GM19467 (cell line): ENCODE results near the gene ASPRV1.
"Not testable (repeated sequence)": the region's sequence is repeated elsewhere in the genome, so short reads cannot be mapped to it uniquely, and the experiment has no call there.

Source experiments
- ATAC-seq: cut with Tn5 transposase; IDR thresholded peaks from one replicate; pipeline ENCODE4 v1.9.1; 2021; ENCODE audit warnings: mild to moderate bottlenecking, moderate library complexity; ENCODE audit not compliant: unreplicated experiment

Gene ASPRV1

GRCh38 chr2:69962986-69963730 is 1.7 kb upstream of the ASPRV1 start:
- no peak for ATAC-seq

GRCh38 chr2:69960821-69961220 is 610 bp downstream of the ASPRV1 start:
- no peak for ATAC-seq

- ATAC-seq: no peak
Measured at GRCh38 chr2:69959425-69959824, 2.0 kb downstream of the ASPRV1 start.

GRCh38 chr2:69958480-69958879 is 3.0 kb downstream of the ASPRV1 start:
- no peak for ATAC-seq

- no peak for ATAC-seq
Measured at GRCh38 chr2:69957965-69958364, 3.5 kb downstream of the ASPRV1 start.

- ATAC-seq: no peak
Measured at GRCh38 chr2:69956475-69956979, 4.9 kb downstream of the ASPRV1 start.

GRCh38 chr2:69955029-69955428 is 6.4 kb downstream of the ASPRV1 start:
- ATAC-seq: no peak

GRCh38 chr2:69954084-69954483 is 7.3 kb downstream of the ASPRV1 start:
- ATAC-seq: no peak

- ATAC-seq: no peak
Measured at GRCh38 chr2:69952336-69953115, 8.9 kb downstream of the ASPRV1 start.

- not testable (repeated sequence) for ATAC-seq
Measured at GRCh38 chr2:69950671-69951070, 10.8 kb downstream of the ASPRV1 start.

GRCh38 chr2:69950241-69950640 is 11.2 kb downstream of the ASPRV1 start:
- no peak for ATAC-seq

- ATAC-seq: no peak
Measured at GRCh38 chr2:69948963-69949645, 12.3 kb downstream of the ASPRV1 start.

- no peak for ATAC-seq
Measured at GRCh38 chr2:69948032-69948962, 13.1 kb downstream of the ASPRV1 start.

GRCh38 chr2:69947325-69947931 is 14.0 kb downstream of the ASPRV1 start:
- no peak for ATAC-seq

- ATAC-seq: peak; percentile 65
Measured at GRCh38 chr2:69946351-69947324, 14.8 kb downstream of the ASPRV1 start.

- no peak for ATAC-seq
Measured at GRCh38 chr2:69945941-69946340, 15.5 kb downstream of the ASPRV1 start.

- ATAC-seq: no peak
Measured at GRCh38 chr2:69945441-69945840, 16.0 kb downstream of the ASPRV1 start.

- no peak for ATAC-seq
Measured at GRCh38 chr2:69944756-69945155, 16.7 kb downstream of the ASPRV1 start.
